NCI-H446 treated with DMSO at 0.1 percent for 48 hours (cell line): ENCODE results near the gene UBR1.
"Not testable (repeated sequence)": the region's sequence is repeated elsewhere in the genome, so short reads cannot be mapped to it uniquely, and the experiment has no call there.

ENCODE experiments used
- DNase-seq: peaks from one replicate; lab custom pipeline; 2025; lab: John Stamatoyannopoulos, UW

The UBR1 gene

DNA sequence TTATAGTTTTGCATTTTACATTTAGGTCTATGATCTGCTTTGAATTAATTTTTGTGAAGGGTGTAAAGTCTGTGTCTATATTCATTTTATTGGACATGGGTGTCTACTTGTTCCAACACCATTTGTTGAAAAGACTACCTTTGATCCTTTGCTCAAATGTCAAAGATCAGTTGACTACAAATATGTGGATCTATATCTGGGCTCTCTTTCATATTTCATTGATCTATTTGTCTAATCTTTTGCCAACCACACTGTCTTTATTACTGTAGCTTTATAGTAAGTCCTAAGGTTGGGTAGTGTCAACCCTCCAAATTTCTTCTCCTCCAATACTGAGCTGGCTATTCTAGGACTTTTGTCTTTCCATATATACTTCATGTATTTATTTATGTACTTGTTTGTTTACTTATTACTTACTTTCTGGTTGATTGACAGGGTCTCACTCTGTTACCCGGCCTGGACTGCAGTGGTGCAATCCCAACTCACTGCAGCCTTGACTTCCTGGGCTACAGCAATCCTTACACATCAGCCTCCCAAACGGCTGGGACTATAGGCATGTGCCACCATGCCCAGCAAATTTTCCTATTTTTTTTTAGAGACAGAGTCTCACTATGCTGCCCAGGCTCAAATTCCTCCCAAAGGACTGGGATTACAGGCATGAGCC is 131.5 kb downstream of the UBR1 start:
- DNase-seq: no peak

GRCh38 chr15:42973114-42973513 is 132.7 kb downstream of the UBR1 start:
- DNase-seq: no peak

DNA sequence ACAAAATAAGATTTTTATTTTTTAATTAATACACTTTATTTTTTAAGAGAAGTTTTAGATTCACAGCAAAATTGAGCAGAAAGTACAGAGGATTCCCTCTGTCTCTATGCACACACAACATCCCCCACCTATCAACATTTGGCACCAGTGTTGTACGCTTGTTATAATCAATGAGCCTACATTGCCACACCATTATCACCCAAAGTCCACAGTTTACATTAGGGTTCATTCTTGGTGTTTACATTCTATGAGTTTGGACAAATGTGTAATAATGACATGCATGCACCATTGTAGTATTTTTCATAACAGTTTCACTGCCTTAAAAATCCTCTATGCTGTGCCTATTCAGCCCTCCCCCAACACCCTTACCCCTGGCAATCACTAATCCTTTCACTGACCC is 134.0 kb downstream of the UBR1 start:
- no peak for DNase-seq

GRCh38 chr15:42964476-42964875 is 141.4 kb downstream of the UBR1 start:
- no peak for DNase-seq

- DNase-seq: no peak
Measured at GRCh38 chr15:42955518-42955917, 150.3 kb downstream of the UBR1 start.

GRCh38 chr15:42954291-42954690 is 151.5 kb downstream of the UBR1 start:
- no peak for DNase-seq

DNA sequence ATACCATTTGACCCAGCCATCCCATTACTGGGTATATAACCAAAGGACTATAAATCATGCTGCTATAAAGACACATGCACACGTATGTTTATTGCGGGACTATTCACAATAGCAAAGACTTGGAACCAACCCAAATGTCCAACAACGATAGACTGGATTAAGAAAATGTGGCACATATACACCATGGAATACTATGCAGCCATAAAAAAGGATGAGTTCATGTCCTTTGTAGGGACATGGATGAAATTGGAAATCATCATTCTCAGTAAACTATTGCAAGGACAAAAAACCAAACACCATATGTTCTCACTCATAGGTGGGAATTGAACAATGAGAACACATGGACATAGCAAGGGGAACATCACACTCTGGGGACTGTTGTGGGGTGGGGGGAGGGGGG is 156.9 kb downstream of the UBR1 start:
- DNase-seq: not testable (repeated sequence)

DNA sequence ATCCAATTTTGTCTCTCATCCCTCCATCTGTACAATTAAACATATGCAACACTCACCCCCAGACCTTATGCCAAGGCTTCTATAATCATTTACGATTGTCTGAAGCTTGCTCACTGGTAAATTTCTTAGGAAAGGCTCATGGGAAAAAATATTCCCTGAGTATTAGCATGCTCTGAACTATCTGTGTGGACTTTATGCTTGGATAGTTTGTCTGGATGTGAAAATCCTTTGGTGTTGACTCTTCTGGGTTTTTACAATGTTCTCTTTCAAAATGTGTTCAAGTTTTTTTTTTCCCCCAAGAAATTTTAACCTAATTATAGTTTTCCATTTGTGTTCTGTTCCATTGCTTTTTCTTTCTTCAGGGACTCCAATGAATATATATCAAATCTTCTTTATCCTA is 165.3 kb downstream of the UBR1 start:
- DNase-seq: no peak

DNA sequence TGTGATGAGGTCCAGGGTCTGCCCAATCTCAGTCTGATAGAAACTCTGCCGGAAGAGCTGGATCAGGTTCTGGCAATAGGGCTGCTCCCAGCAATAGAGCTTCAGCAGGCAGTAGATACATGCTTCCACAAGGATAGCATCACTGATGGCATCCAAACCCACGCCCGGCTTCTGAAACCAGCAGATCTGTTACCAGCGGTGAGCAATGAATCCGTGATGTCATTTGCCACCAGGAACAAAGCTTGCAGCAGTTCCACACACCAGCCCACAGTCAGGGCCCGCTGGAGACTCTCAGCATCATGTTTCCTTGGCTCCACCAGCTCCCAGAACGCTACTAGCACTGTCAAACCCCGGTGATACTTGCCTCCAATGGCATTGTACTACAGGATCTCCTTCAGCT is 166.0 kb downstream of the UBR1 start:
- DNase-seq: no peak

GRCh38 chr15:42937143-42937542 is 168.7 kb downstream of the UBR1 start:
- DNase-seq: no peak

- no peak for DNase-seq
Measured at GRCh38 chr15:42933886-42934667, 171.8 kb downstream of the UBR1 start.

GRCh38 chr15:42932833-42933515 is 172.9 kb downstream of the UBR1 start:
- DNase-seq: no peak

- no peak for DNase-seq
Measured at GRCh38 chr15:42931702-42932486, 173.9 kb downstream of the UBR1 start.

GRCh38 chr15:42929306-42929848 is 176.5 kb downstream of the UBR1 start:
- DNase-seq: no peak

- DNase-seq: no peak
Measured at GRCh38 chr15:42921342-42921731, 184.5 kb downstream of the UBR1 start.

- DNase-seq: peak; percentile 97
Measured at GRCh38 chr15:42920519-42921341, 185.1 kb downstream of the UBR1 start, which contains the start of gene TTBK2. Gene TTBK2, minus strand, starts transcription at chr15:42920778. Its CDS starts 42,161 bp downstream, at chr15:42878617.

- no peak for DNase-seq
Measured at GRCh38 chr15:42919799-42920518, 185.9 kb downstream of the UBR1 start.

DNA sequence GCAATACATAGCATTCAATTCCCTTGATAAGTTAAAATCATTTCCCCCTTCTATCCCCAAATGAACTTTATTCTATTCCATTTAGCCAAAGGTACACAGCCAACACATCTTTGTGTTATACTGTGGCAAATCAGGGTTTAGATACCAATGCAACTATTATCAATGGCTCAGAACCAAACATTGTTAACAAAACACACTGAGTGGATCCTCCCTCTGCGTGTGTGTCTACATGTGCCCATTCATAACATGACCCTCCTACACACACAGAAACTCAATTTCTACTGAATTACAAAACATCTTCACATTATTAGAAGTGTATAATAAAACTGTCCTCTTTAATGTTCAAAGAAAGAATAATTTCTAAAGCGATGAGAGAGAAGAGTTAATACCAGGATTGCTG is 186.5 kb downstream of the UBR1 start:
- no peak for DNase-seq

GRCh38 chr15:42918047-42918446 is 187.8 kb downstream of the UBR1 start:
- no peak for DNase-seq

- DNase-seq: no peak
Measured at GRCh38 chr15:42915654-42916315, 190.1 kb downstream of the UBR1 start.
